G401 (cell line): ENCODE measurements around the gene LY9. TPM values are rescaled to one million over a fixed set of nuclear protein-coding genes. Genes with fewer than 3 reads are reported as not detected.

Experiments
- total RNA-seq: library from RNA; depleted of rRNA; stranded (reverse); fragments of >200 nt; shearing (Covaris generic); gene quantifications from 2 replicates; pipeline ENCODE4 v1.2.3, GENCODE V29; 2014; rRNA removed

The LY9 gene
- total RNA-seq, 1 experiment from 2014 or later, result not detected

Other genes starting within 250 kb of the LY9 start
- not detected in 2 replicates for gene CD84, start 216.7 kb upstream of the LY9 start, total RNA-seq
- gene SLAMF1, start 149.1 kb upstream of the LY9 start, total RNA-seq, result not detected in 2 replicates
- gene CD48, start 84.4 kb upstream of the LY9 start, total RNA-seq, result not detected in 2 replicates
- gene SLAMF7, start 56.9 kb upstream of the LY9 start, total RNA-seq, result not detected in 2 replicates
- gene CD244, start 66.7 kb downstream of the LY9 start, total RNA-seq, result not detected in 2 replicates
- not detected in 2 replicates for gene ITLN1, start 89.0 kb downstream of the LY9 start, total RNA-seq
- gene ITLN2, start 158.6 kb downstream of the LY9 start, total RNA-seq, result not detected in 2 replicates
- 47.6 and 60.7 TPM in 2 replicates for gene F11R, start 225.0 kb downstream of the LY9 start, total RNA-seq
- gene TSTD1, start 242.8 kb downstream of the LY9 start, total RNA-seq, result not detected in 2 replicates
- gene USF1, start 249.8 kb downstream of the LY9 start, total RNA-seq, result 95.1 and 108 TPM in 2 replicates